CD14-positive monocyte (primary cell): ENCODE results near the gene HDAC7. TPM values are rescaled to one million over a fixed set of nuclear protein-coding genes. Genes with fewer than 3 reads are reported as not detected.
A peak's percentile ranks its signal among the peaks of the same experiment; 100 is the strongest.
"Not testable (repeated sequence)": the region's sequence is repeated elsewhere in the genome, so short reads cannot be mapped to it uniquely, and the experiment has no call there.

Experiments used
- DNase-seq, 3 donors: peaks; one replicate each; pipeline ENCODE4 v3.0.0-alpha.2; 2011 to 2022
- H2AFZ ChIP-seq: 2 replicates; pipeline ENCODE4 v1.6.0; 2012; ENCODE audit warnings: mild to moderate bottlenecking, low read depth, low read length, inconsistent platforms; ENCODE audit not compliant: insufficient read depth, poor library complexity, severe bottlenecking
- H3K27ac ChIP-seq, 2 donors: 1 replicate in 1 of 2; 2 replicates in 1 of 2; pipeline ENCODE4 v1.5.1; 2012 to 2013; ENCODE audit warnings: low read length in 2 of 2, control low read depth in 1 of 2, inconsistent platforms in 1 of 2, low read depth in 1 of 2, mild to moderate bottlenecking in 1 of 2
- H3K27me3 ChIP-seq, 2 donors: one replicate each; pipeline versions ENCODE4 v1.6.0 to v1.6.1; 2011 to 2013; ENCODE audit warnings: low read length in 2 of 2; ENCODE audit not compliant: control insufficient read depth in 2 of 2, insufficient read depth in 2 of 2
- H3K36me3 ChIP-seq, 2 donors: replicated peaks in 1 of 2; 1 replicate in 1 of 2; 2 replicates in 1 of 2; pipeline versions ENCODE4 v1.5.1 to v1.6.1; 2012 to 2013; ENCODE audit warnings: low read length in 2 of 2, control low read depth in 1 of 2, inconsistent platforms in 1 of 2, mild to moderate bottlenecking in 1 of 2; ENCODE audit not compliant: insufficient read depth in 2 of 2, control insufficient read depth in 1 of 2
- H3K4me1 ChIP-seq, 2 donors: 1 replicate in 1 of 2; 2 replicates in 1 of 2; pipeline versions ENCODE4 v1.5.1 to v1.6.1; 2012 to 2013; ENCODE audit warnings: low read length in 2 of 2, control low read depth in 1 of 2, inconsistent platforms in 1 of 2, mild to moderate bottlenecking in 1 of 2, moderate library complexity in 1 of 2; ENCODE audit not compliant: insufficient read depth in 2 of 2, control insufficient read depth in 1 of 2
- H3K4me2 ChIP-seq: replicated peaks from 2 replicates; pipeline ENCODE3; 2012; ENCODE audit warnings: low read length, moderate library complexity, mild to moderate bottlenecking; ENCODE audit not compliant: poor library complexity, severe bottlenecking; ENCODE audit errors: extremely low read depth
- H3K4me3 ChIP-seq, 3 experiments: fragments of 200-600 bp in 1 of 3; sonication (generic) in 1 of 3; replicated peaks in 1 of 3; 1 replicate in 2 of 3; 2 replicates in 1 of 3; pipeline ENCODE4 v1.5.1; 2011 to 2013; ENCODE audit warnings: low read length in 3 of 3, mild to moderate bottlenecking in 3 of 3, control low read depth in 2 of 3, low read depth in 2 of 3, inconsistent platforms in 1 of 3, moderate library complexity in 1 of 3
- H3K79me2 ChIP-seq: 2 replicates; pipeline ENCODE4 v1.6.0; 2012; ENCODE audit warnings: mild to moderate bottlenecking, control low read depth, inconsistent platforms, low read length, moderate library complexity; ENCODE audit not compliant: insufficient read depth
- H3K9ac ChIP-seq: 2 replicates; pipeline ENCODE4 v1.6.0; 2017; ENCODE audit warnings: low read length, mild to moderate bottlenecking; ENCODE audit not compliant: insufficient read depth, poor library complexity, severe bottlenecking
- H3K9me3 ChIP-seq, 2 donors: replicated peaks in 1 of 2; 1 replicate in 1 of 2; 2 replicates in 1 of 2; pipeline versions ENCODE4 v1.5.1 to v1.6.1; 2012 to 2013; ENCODE audit warnings: low read length in 2 of 2, control low read depth in 1 of 2; ENCODE audit not compliant: control insufficient read depth in 1 of 2, insufficient read depth in 1 of 2
- H4K20me1 ChIP-seq: 2 replicates; pipeline ENCODE4 v1.6.0; 2012; ENCODE audit warnings: mild to moderate bottlenecking, low read length, control low read depth, moderate library complexity; ENCODE audit not compliant: insufficient read depth
- H3K27ac Mint-ChIP-seq, 7 donors: one replicate each; pipeline ENCODE4 v1.8.0; 2020; ENCODE audit warnings: mild to moderate bottlenecking in 7 of 7, mixed read lengths in 7 of 7, moderate library complexity in 6 of 7, inconsistent platforms in 2 of 7
- H3K27me3 Mint-ChIP-seq, 3 donors: one replicate each; pipeline ENCODE4 v1.8.0; 2021 to 2022; ENCODE audit warnings: low read depth in 3 of 3, mild to moderate bottlenecking in 3 of 3, mixed read lengths in 3 of 3, moderate library complexity in 3 of 3, inconsistent platforms in 1 of 3
- H3K36me3 Mint-ChIP-seq, 2 donors: one replicate each; pipeline ENCODE4 v1.8.0; 2020; ENCODE audit warnings: mixed read lengths in 2 of 2, inconsistent platforms in 1 of 2, mild to moderate bottlenecking in 1 of 2
- H3K4me1 Mint-ChIP-seq: one replicate; pipeline ENCODE4 v1.8.0; 2020; ENCODE audit warnings: mild to moderate bottlenecking, mixed read lengths
- H3K4me3 Mint-ChIP-seq, 2 donors: one replicate each; pipeline ENCODE4 v1.8.0; 2020; ENCODE audit warnings: mild to moderate bottlenecking in 2 of 2, mixed read lengths in 2 of 2, moderate library complexity in 1 of 2
- H3K9me3 Mint-ChIP-seq, 7 donors: one replicate each; pipeline ENCODE4 v1.8.0; 2020 to 2022; ENCODE audit warnings: mixed read lengths in 7 of 7, mild to moderate bottlenecking in 6 of 7, moderate library complexity in 6 of 7, inconsistent platforms in 2 of 7
- WGBS: methylation state at CpG from one replicate; pipeline ENCODE4 v1.1.5; 2013; ENCODE audit warnings: missing lambda C conversion rate; ENCODE audit not compliant: insufficient coverage; 5-methylcytosine and 5-hydroxymethylcytosine counted together
- intact Hi-C, 2 donors: fragments of 100-400 bp; cut with micrococcal nuclease; formaldehyde crosslinking; loops; one replicate each; pipeline versions ENCODE4 v1.15.0 to v1.15.1; 2023
- polyA plus RNA-seq, 3 donors: library from polyadenylated mRNA; depleted of rRNA in 1 of 3; unstranded in 2 of 3; stranded (reverse) in 1 of 3; fragments of 300-500 nt in 2 of 3; fragments of >200 nt in 1 of 3; fragmentation: Illumina TruSeq in 2 of 3; gene quantifications; 1 replicate in 2 of 3; 2 replicates in 1 of 3; pipeline ENCODE4 v1.2.3, GENCODE V29; 2012 to 2021
- TF ChIP-seq, protein P1 (sequence below): fragments of 200-600 bp; IDR thresholded peaks from one replicate; pipeline ENCODE4 v1.8.0; 2022; ENCODE audit warnings: antibody characterized with exemption, mild to moderate bottlenecking

Gene HDAC7
- polyA plus RNA-seq, 3 donors, result 5.9 to 79.2 (median 8.4) TPM

DNA sequence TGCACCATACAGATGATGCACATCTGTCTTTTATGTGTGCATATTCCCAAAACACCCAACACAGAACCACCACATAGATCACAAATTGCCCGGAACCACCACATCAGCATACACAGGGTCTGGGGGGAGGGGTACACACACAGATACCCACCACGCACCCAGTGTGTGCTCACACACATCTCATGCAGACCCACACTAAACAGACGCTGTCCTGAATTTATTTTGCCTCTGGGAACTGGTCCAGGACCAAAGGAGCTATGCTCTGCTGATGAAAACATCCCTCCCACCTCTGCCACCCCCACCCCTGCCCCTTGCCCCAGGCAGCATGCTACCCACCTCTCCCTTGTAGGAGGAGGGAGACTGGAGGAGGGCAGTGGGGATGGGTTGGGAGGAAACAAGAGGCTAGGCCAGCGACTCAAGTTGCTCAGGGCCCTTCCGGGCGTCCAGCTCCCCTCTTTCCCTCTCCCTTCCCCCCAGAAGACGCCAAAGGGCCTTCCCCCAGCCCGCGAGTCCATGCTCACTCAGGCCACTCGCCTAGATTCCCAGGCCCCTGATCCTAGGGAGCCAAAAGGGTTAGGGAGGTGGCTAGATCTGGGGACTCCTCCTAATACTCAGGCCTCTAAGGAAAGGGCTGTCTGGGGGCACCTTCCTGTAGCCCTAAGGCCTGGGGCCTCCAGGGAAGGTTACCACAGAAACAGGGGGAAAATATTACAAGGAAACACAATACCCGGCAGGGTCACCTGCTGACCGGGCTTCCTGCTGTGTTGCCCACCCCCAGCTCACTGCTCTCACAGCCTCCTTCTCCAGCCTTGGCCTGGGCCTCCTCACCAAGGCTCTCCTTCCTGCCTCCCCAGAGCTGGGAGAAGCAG, 3.1 kb downstream of the HDAC7 start:
- 0% methylated on average over 2 of the region's 12 CpGs for WGBS
- peak overlapping the region; percentile 2 for H2AFZ ChIP-seq
- peaks cover 80% of the 10 kb centered on the region for H3K4me1 Mint-ChIP-seq
- H4K20me1 ChIP-seq, result peaks cover 24% of the 10 kb centered on the region
- no peak for DNase-seq
- no peaks in the 10 kb centered on the region for H3K27me3 Mint-ChIP-seq
- TF ChIP-seq, protein P1, sequence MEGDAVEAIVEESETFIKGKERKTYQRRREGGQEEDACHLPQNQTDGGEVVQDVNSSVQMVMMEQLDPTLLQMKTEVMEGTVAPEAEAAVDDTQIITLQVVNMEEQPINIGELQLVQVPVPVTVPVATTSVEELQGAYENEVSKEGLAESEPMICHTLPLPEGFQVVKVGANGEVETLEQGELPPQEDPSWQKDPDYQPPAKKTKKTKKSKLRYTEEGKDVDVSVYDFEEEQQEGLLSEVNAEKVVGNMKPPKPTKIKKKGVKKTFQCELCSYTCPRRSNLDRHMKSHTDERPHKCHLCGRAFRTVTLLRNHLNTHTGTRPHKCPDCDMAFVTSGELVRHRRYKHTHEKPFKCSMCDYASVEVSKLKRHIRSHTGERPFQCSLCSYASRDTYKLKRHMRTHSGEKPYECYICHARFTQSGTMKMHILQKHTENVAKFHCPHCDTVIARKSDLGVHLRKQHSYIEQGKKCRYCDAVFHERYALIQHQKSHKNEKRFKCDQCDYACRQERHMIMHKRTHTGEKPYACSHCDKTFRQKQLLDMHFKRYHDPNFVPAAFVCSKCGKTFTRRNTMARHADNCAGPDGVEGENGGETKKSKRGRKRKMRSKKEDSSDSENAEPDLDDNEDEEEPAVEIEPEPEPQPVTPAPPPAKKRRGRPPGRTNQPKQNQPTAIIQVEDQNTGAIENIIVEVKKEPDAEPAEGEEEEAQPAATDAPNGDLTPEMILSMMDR, result no peak
- peak overlapping the region; percentile 83 to 87 for H3K4me3 Mint-ChIP-seq
- H3K27ac ChIP-seq, result peak overlapping the region; percentile 31 to 77
- H3K4me2 ChIP-seq, result peak overlapping the region; percentile 92
- intact Hi-C loops, result loop anchor here (5.0 to 10.0 kb wide), 2 partner anchors 88 to 109 kb away; partner anchors contain the start of genes RPAP3 (in 1 of the 2) and VDR (in 1 of the 2)
- H3K4me1 ChIP-seq, result peaks cover 87 to 90% of the 10 kb centered on the region in 2 donors
- H3K79me2 ChIP-seq, result peaks cover 86% of the 10 kb centered on the region
- peak overlapping the region; percentile 79 for H3K9ac ChIP-seq
- peaks cover 0 to 3% (median 0%) of the 10 kb centered on the region in 7 donors for H3K9me3 Mint-ChIP-seq
- no peaks in the 10 kb centered on the region for H3K9me3 ChIP-seq
- H3K4me3 ChIP-seq, result peak overlapping the region in 1 of 3 experiments; percentile 82
- peaks cover 10 to 13% of the 10 kb centered on the region in 2 donors for H3K36me3 Mint-ChIP-seq
- peak overlapping the region in 6 of 7 donors; percentile 82 to 95 (median 86) for H3K27ac Mint-ChIP-seq
- H3K27me3 ChIP-seq, result no peaks in the 10 kb centered on the region
- H3K36me3 ChIP-seq, result no peaks in the 10 kb centered on the region

DNA sequence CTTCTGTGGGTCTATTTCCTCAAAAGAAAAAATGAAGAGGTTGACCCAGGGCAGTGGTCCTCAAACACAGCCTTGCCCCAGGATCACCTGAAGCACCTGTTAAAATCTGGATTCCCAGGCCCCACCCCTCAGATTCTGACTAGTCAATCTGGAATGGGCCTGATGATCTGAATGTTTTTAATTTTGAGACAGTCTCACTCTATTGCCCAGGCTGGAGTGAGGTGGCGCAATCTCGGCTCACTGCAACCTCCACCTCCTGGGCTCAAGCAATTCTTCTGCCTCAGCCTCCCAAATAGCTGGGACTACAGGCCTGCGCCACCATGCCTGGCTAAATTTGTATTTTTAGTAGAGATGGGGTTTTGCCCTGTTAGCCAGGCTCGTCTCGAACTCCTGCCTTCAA, 4.3 kb downstream of the HDAC7 start:
- not testable (repeated sequence) for H3K27me3 ChIP-seq, H3K27me3 Mint-ChIP-seq, H3K9me3 Mint-ChIP-seq, DNase-seq, H3K9me3 ChIP-seq, H3K4me2 ChIP-seq, H3K4me3 ChIP-seq, H3K36me3 ChIP-seq, H2AFZ ChIP-seq, H3K9ac ChIP-seq
- H3K4me1 Mint-ChIP-seq, result peaks cover 80% of the 10 kb centered on the region
- intact Hi-C loops, result loop anchor here (5.0 to 10.0 kb wide), 2 partner anchors 89 to 108 kb away; partner anchors contain the start of genes RPAP3 (in 1 of the 2) and VDR (in 1 of the 2)
- Histone ChIP-seq H3K79me2 (peaks cover 98% of the 10 kb centered on the region), H3K27ac (peak overlapping the region; percentile 10 to 99), H4K20me1 (peaks cover 24% of the 10 kb centered on the region), H3K4me1 (peaks cover 87 to 90% of the 10 kb centered on the region in 2 donors)
- peak overlapping the region in 1 of 2 donors; percentile 9 for H3K4me3 Mint-ChIP-seq
- H3K27ac Mint-ChIP-seq, result peak overlapping the region; percentile 47 to 99 (median 94)
- WGBS, result no CpG with 5 or more reads among the region's 5 CpGs
- peaks cover 16 to 17% of the 10 kb centered on the region in 2 donors for H3K36me3 Mint-ChIP-seq
